ENCODE data around the gene MRPS18B. TPM values are rescaled to one million over a fixed set of nuclear protein-coding genes. Genes with fewer than 3 reads are reported as not detected.

MRPS18B gene
- total RNA-seq (2016; rRNA removed; fragmentation: Illumina TruSeq; extraction: Trizol), result 125 and 143 TPM in 2 replicates
- total RNA-seq (2016; cell fraction: cytosol; rRNA removed; fragmentation: Illumina TruSeq; extraction: Trizol; ENCODE audit: low read depth), result 32.6 TPM in 2 replicates
- 120 and 146 TPM in 2 replicates for total RNA-seq (2016; cell fraction: insoluble cytoplasmic fraction; rRNA removed; fragmentation: Illumina TruSeq; extraction: Trizol)
- total RNA-seq (2016; cell fraction: membrane; rRNA removed; fragmentation: Illumina TruSeq; extraction: Trizol), result 53.3 and 56.2 TPM in 2 replicates
- 38.3 and 39.9 TPM in 2 replicates for total RNA-seq (2016; cell fraction: nucleus; rRNA removed; fragmentation: Illumina TruSeq; extraction: Trizol)
- polyA plus RNA-seq (2011; rRNA removed), result 120 and 131 TPM in 2 replicates
- polyA plus RNA-seq (2011; cell fraction: cytosol; rRNA removed), result 137 and 149 TPM in 2 replicates
- 25.6 and 35.8 TPM in 2 replicates for polyA plus RNA-seq (2011; cell fraction: nucleus; rRNA removed)
- polyA plus RNA-seq (2012), result 83.8 and 84.0 TPM in 2 replicates
- 28.1 and 28.2 TPM in 2 replicates for polyA plus RNA-seq (2016; cell fraction: cytosol; fragmentation: Illumina TruSeq; extraction: Trizol; ENCODE audit: low read depth)
- 143 and 157 TPM in 2 replicates for polyA plus RNA-seq (2016; cell fraction: insoluble cytoplasmic fraction; fragmentation: Illumina TruSeq; extraction: Trizol; ENCODE audit: low read depth)
- 41.0 and 43.8 TPM in 2 replicates for polyA plus RNA-seq (2016; cell fraction: membrane; fragmentation: Illumina TruSeq; extraction: Trizol; ENCODE audit: low read depth)
- 60.4 and 64.4 TPM in 2 replicates for polyA plus RNA-seq (2016; cell fraction: nucleus; fragmentation: Illumina TruSeq; extraction: Trizol; ENCODE audit: insufficient read depth, low read depth)
- polyA minus RNA-seq (2011; rRNA and poly(A)+ RNA removed; ENCODE audit: low replicate concordance), result 114 and 157 TPM in 2 replicates
- 64.3 and 74.7 TPM in 2 replicates for polyA minus RNA-seq (2011; cell fraction: cytosol; rRNA and poly(A)+ RNA removed)
- polyA minus RNA-seq (2011; cell fraction: nucleus; rRNA and poly(A)+ RNA removed), result 20.7 and 27.8 TPM in 2 replicates
- Bru-seq, nascent RNA, result percentile 89 among the genes with signal in this experiment
- BruChase-seq, experiment 1, labeled RNA remaining after a 6-hour chase, result percentile 91 among the genes with signal in this experiment
- BruChase-seq, experiment 2, labeled RNA remaining after a 2-hour chase, result percentile 88 among the genes with signal in this experiment
- long read RNA-seq, experiment 1, transcript MRPS18B-206 (7 exons, 1,532 nt), result major isoform, 210 of 239 reads
- long read RNA-seq, experiment 1, partial matches to known transcripts, result 15 of 239 reads
- long read RNA-seq, experiment 1, other reads (novel, unspliced or antisense), result 14 of 239 reads
- long read RNA-seq, experiment 2, transcript MRPS18B-206 (7 exons, 1,532 nt), result major isoform, 223 of 297 reads
- long read RNA-seq, experiment 2, partial matches to known transcripts, result 43 of 297 reads
- long read RNA-seq, experiment 2, other reads (novel, unspliced or antisense), result 31 of 297 reads

DNA sequence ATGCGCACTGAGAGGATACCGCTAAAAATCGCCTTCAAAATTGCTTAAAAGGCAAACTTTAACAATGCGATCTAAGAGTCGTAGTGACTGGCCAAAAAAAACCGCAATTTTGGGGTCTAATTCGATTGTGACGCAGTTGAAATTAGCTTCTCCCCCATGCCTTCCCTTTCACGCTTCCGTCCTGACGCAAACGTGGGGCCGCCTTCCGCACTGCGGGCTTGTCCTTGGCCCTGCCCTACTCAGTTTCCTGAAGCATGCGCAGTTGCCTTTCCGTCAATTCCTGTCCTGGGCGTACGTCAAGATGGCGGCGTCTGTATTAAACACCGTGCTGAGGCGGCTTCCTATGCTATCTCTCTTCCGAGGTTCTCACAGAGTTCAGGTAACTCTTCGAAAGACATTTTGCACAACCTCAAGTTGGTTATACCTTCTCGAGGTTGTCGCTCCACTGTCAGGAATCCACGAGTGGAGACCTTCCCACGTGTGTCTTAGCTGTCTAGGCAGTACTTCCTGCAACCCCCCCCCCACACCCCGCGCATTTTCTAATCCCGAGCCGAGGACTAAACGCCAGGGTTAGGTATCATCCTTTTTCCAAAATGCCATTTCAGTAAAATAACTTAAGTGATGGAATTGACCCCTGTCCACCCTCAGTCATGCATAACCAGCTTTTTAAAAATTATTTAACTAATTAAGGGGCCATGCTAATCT is at the start of gene MRPS18B:
Gene MRPS18B (plus strand): TSS at position 276 of the 705 bp plus-strand sequence. CDS start 26 bp downstream, at position 302.
- Histone ChIP-seq H3K27me3 (ENCODE audit: control insufficient read depth in 1 of 2, insufficient read depth in 2 of 2, low read length in 2 of 2) (no peaks in the 10 kb centered on the region; a peak in 1 of 5 replicates), H3K9me3 (ENCODE audit: low read length) (no peaks in the 10 kb centered on the region), H3K9ac (ENCODE audit: insufficient read depth, low read depth, low read length) (peak within 1 kb of the TSS; percentile 100), H4K20me1 (ENCODE audit: insufficient read depth, low read length) (peaks cover 12% of the 10 kb centered on the region), H3K4me1 (ENCODE audit: insufficient read depth, low read length) (peaks cover 31% of the 10 kb centered on the region), H3K36me3 (replicated peaks in 1 of 2; ENCODE audit: control insufficient read depth in 1 of 2, insufficient read depth in 2 of 2, low read length in 2 of 2) (peaks cover 6 to 22% of the 10 kb centered on the region in 2 experiments), H3K4me2 (ENCODE audit: low read depth, low read length) (peak within 1 kb of the TSS; percentile 88), H3K27ac (ENCODE audit: extremely low read length, insufficient read depth, low read length) (peak within 1 kb of the TSS; percentile 98), H3K79me2 (ENCODE audit: insufficient read depth, low read length) (peaks cover 44% of the 10 kb centered on the region), H2AFZ (ENCODE audit: low read length) (peak within 1 kb of the TSS; percentile 59), H3K4me3 (replicated peaks in 1 of 3; ENCODE audit: insufficient read depth in 1 of 3, low read depth in 2 of 3, low read length in 3 of 3) (peak within 1 kb of the TSS; percentile 87 to 97 (median 89))
- intact Hi-C loops (cut with micrococcal nuclease; ENCODE audit: unreplicated experiment), result loop anchor here (2.0 to 5.0 kb wide), 3 partner anchors 40 to 103 kb away; partner anchors contain the start of genes DHX16 and TUBB
- CTCF ChIA-PET (ENCODE audit: low intra/inter-chr PET ratio, low total read pairs), result no interaction called here
- FAIRE-seq (no peak), ATAC-seq (peak; percentile 86), DNase-seq (ENCODE audit: low spot score) (peak; percentile 98)
- BruUV-seq (replicated peaks), result TSS peak; percentile 78
- WGBS (ENCODE audit: low lambda C conversion rate), result under 1% methylated on average over 34 of the region's 34 CpGs
- in situ Hi-C loops (cut with HindIII; ENCODE audit: extremely low pct_ligation_motif_present, low pct_unique_long_range_greater_than_20kb), result no loop called here
- POLR2A ChIA-PET, result interaction anchor here (0.7 to 2.6 kb wide), 32 partner anchors 9 to 290 kb away, joined by 3 to 36 read pairs (median 6); partner anchors contain the start of genes ABCF1, ATAT1, C6orf136 and DDR1
- no peak for TF ChIP-seq ZNF577 (CRISPR knock-in tag; IDR thresholded peaks at IDR 0.05; ENCODE audit: borderline replicate concordance, low read depth)
- TF ChIP-seq, protein P1, sequence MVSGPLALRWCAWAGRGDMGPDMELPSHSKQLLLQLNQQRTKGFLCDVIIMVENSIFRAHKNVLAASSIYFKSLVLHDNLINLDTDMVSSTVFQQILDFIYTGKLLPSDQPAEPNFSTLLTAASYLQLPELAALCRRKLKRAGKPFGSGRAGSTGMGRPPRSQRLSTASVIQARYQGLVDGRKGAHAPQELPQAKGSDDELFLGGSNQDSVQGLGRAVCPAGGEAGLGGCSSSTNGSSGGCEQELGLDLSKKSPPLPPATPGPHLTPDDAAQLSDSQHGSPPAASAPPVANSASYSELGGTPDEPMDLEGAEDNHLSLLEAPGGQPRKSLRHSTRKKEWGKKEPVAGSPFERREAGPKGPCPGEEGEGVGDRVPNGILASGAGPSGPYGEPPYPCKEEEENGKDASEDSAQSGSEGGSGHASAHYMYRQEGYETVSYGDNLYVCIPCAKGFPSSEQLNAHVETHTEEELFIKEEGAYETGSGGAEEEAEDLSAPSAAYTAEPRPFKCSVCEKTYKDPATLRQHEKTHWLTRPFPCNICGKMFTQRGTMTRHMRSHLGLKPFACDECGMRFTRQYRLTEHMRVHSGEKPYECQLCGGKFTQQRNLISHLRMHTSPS (CRISPR knock-in tag; IDR thresholded peaks at IDR 0.05; ENCODE audit: low read depth), result peak; percentile 17; the same call in 1 of the 2 replicates
- peak; percentile 71; the same call in 1 of the 2 replicates for TF ChIP-seq SAFB2 (CRISPR knock-in tag; IDR thresholded peaks at IDR 0.05; ENCODE audit: borderline replicate concordance, low read depth)
- TF ChIP-seq CCAR2 (optimal IDR thresholded peaks at IDR 0.05; ENCODE audit: low read depth, low read length), result peak; percentile 61
- TF ChIP-seq, protein P2, sequence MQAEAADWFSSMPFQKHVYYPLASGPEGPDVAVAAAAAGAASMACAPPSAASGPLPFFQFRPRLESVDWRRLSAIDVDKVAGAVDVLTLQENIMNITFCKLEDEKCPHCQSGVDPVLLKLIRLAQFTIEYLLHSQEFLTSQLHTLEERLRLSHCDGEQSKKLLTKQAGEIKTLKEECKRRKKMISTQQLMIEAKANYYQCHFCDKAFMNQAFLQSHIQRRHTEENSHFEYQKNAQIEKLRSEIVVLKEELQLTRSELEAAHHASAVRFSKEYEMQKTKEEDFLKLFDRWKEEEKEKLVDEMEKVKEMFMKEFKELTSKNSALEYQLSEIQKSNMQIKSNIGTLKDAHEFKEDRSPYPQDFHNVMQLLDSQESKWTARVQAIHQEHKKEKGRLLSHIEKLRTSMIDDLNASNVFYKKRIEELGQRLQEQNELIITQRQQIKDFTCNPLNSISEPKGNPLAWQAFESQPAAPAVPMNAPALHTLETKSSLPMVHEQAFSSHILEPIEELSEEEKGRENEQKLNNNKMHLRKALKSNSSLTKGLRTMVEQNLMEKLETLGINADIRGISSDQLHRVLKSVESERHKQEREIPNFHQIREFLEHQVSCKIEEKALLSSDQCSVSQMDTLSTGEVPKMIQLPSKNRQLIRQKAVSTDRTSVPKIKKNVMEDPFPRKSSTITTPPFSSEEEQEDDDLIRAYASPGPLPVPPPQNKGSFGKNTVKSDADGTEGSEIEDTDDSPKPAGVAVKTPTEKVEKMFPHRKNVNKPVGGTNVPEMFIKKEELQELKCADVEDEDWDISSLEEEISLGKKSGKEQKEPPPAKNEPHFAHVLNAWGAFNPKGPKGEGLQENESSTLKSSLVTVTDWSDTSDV (CRISPR knock-in tag; IDR thresholded peaks at IDR 0.05), result no peak
- peak; percentile 69; the same call in 1 of the 2 replicates for TF ChIP-seq CBX5 (CRISPR knock-in tag; IDR thresholded peaks at IDR 0.05; ENCODE audit: borderline replicate concordance)
- TF ChIP-seq, protein P3, sequence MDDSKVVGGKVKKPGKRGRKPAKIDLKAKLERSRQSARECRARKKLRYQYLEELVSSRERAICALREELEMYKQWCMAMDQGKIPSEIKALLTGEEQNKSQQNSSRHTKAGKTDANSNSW (CRISPR knock-in tag; IDR thresholded peaks at IDR 0.05; ENCODE audit: borderline replicate concordance), result peak; percentile 100
- TF ChIP-seq, protein P4, sequence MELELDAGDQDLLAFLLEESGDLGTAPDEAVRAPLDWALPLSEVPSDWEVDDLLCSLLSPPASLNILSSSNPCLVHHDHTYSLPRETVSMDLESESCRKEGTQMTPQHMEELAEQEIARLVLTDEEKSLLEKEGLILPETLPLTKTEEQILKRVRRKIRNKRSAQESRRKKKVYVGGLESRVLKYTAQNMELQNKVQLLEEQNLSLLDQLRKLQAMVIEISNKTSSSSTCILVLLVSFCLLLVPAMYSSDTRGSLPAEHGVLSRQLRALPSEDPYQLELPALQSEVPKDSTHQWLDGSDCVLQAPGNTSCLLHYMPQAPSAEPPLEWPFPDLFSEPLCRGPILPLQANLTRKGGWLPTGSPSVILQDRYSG (CRISPR knock-in tag; IDR thresholded peaks at IDR 0.05), result no peak
- no peak for TF ChIP-seq FOXA3 (CRISPR knock-in tag; IDR thresholded peaks at IDR 0.05)
- no peak for TF ChIP-seq CHD4 (IDR thresholded peaks at IDR 0.05; ENCODE audit: borderline replicate concordance, low read length)
- no peak for TF ChIP-seq FOSL2 (CRISPR knock-in tag; IDR thresholded peaks at IDR 0.05)

Data from HepG2 (cell line).